Endothelial cell of umbilical vein (primary cell): ENCODE results near the gene KCNK15. TPM values are rescaled to one million over a fixed set of nuclear protein-coding genes. Genes with fewer than 3 reads are reported as not detected.

Source experiments
- BruUV-seq: library from RNA; stranded (reverse); fragments of 400-500 nt; replicated peaks from 2 replicates; lab custom pipeline; 2021; lab: Mats Ljungman, UMichigan
- CTCF ChIA-PET: fragments of 300-600, 350-600 bp; sonication (Branson Sonifier 250); formaldehyde crosslinking; loops from one replicate; lab custom pipeline; 2021; ENCODE audit warnings: antibody characterized with exemption, inconsistent platforms; lab: Charles Lee
- POLR2A ChIA-PET: fragments of 300-600, 350-600 bp; sonication (Branson Sonifier 250); formaldehyde crosslinking; loops from one replicate; lab custom pipeline; 2021; ENCODE audit warnings: antibody characterized with exemption, inconsistent platforms; lab: Charles Lee
- DNase-seq: peaks from one replicate; pipeline ENCODE4 v3.0.0-alpha.2; 2011; ENCODE audit warnings: low read depth, low spot score
- FAIRE-seq: peaks from 2 replicates; lab custom pipeline; 2011; peaks lifted over from hg19 to GRCh38; lab: Jason Lieb, UNC
- H2AFZ ChIP-seq: 2 replicates; pipeline ENCODE4 v1.6.0; 2012; ENCODE audit warnings: low read depth, low read length, control low read depth, inconsistent platforms
- H3K27ac ChIP-seq: 2 replicates; pipeline ENCODE4 v1.5.1; 2011; ENCODE audit warnings: low read depth, mild to moderate bottlenecking, control low read depth, low read length, moderate library complexity; ENCODE audit not compliant: insufficient read depth
- H3K27me3 ChIP-seq, 2 experiments: 2 replicates each; pipeline versions ENCODE4 v1.6.0 to v1.6.1; 2011; ENCODE audit warnings: low read length in 2 of 2, mixed read lengths in 1 of 2; ENCODE audit not compliant: control insufficient read depth in 2 of 2, insufficient read depth in 2 of 2
- H3K36me3 ChIP-seq, 2 experiments: 2 replicates in 1 of 2; 3 replicates in 1 of 2; pipeline ENCODE4 v1.5.1; 2011; ENCODE audit warnings: low read length in 2 of 2, mild to moderate bottlenecking in 1 of 2, moderate library complexity in 1 of 2; ENCODE audit not compliant: control insufficient read depth in 2 of 2, insufficient read depth in 2 of 2; ENCODE audit errors: extremely low read depth in 1 of 2
- H3K4me1 ChIP-seq: 3 replicates; pipeline ENCODE4 v1.5.1; 2011; ENCODE audit warnings: mild to moderate bottlenecking, low read length; ENCODE audit not compliant: control insufficient read depth, insufficient read depth; ENCODE audit errors: extremely low read depth
- H3K4me2 ChIP-seq: 2 replicates; pipeline ENCODE4 v1.6.1; 2011; ENCODE audit warnings: low read length, control low read depth, mixed read lengths; ENCODE audit not compliant: insufficient read depth
- H3K4me3 ChIP-seq, 3 experiments: fragments of 200-600 bp in 1 of 3; sonication (generic), shearing (Covaris generic) in 1 of 3; replicated peaks in 1 of 3; 2 replicates each; pipeline ENCODE4 v1.5.1; 2011 to 2016; ENCODE audit warnings: control low read depth in 3 of 3, low read length in 3 of 3, mild to moderate bottlenecking in 2 of 3, inconsistent platforms in 1 of 3, low read depth in 1 of 3, moderate library complexity in 1 of 3; ENCODE audit not compliant: insufficient read depth in 1 of 3
- H3K79me2 ChIP-seq: 2 replicates; pipeline ENCODE4 v1.6.0; 2012; ENCODE audit warnings: low read length, inconsistent platforms; ENCODE audit not compliant: control insufficient read depth, insufficient read depth
- H3K9ac ChIP-seq: replicated peaks from 2 replicates; pipeline ENCODE3; 2011; ENCODE audit warnings: low read length, control low read depth; ENCODE audit not compliant: insufficient read depth; ENCODE audit errors: extremely low read depth
- H3K9me1 ChIP-seq: replicated peaks from 3 replicates; pipeline ENCODE4 v1.6.0; 2011; ENCODE audit warnings: mild to moderate bottlenecking, low read length; ENCODE audit not compliant: control insufficient read depth, insufficient read depth; ENCODE audit errors: extremely low read depth
- H3K9me3 ChIP-seq: replicated peaks from 2 replicates; pipeline ENCODE4 v1.5.1; 2012; ENCODE audit warnings: low read length, inconsistent platforms; ENCODE audit not compliant: control insufficient read depth, insufficient read depth
- H4K20me1 ChIP-seq: replicated peaks from 2 replicates; pipeline ENCODE3; 2011; ENCODE audit warnings: mild to moderate bottlenecking, low read length; ENCODE audit not compliant: control insufficient read depth, insufficient read depth; ENCODE audit errors: extremely low read depth
- GATA2 ChIP-seq: IDR thresholded peaks from 2 replicates; pipeline ENCODE4 v1.7.0; 2011; ENCODE audit warnings: low read depth, mild to moderate bottlenecking, moderate library complexity, mixed read lengths, low read length; ENCODE audit not compliant: insufficient read length, insufficient read depth
- JUN ChIP-seq: IDR thresholded peaks from 2 replicates; pipeline ENCODE4 v1.6.1; 2011; ENCODE audit warnings: borderline replicate concordance, low read depth; ENCODE audit not compliant: insufficient read length, insufficient read depth
- POLR2AphosphoS5 ChIP-seq: IDR thresholded peaks from 2 replicates; pipeline ENCODE4 v1.6.1; 2012; ENCODE audit warnings: low read depth, mild to moderate bottlenecking, control low read depth, low read length, moderate library complexity; ENCODE audit not compliant: insufficient read depth
- dilution Hi-C: fragments of 300-500 bp; cut with MboI; formaldehyde crosslinking; loops from one replicate; pipeline ENCODE4 v1.15.0; 2019; ENCODE audit warnings: low sequenced_read_pairs; ENCODE audit not compliant: extremely low pct_ligation_motif_present
- intact Hi-C: fragments of 100-400 bp; cut with micrococcal nuclease; formaldehyde crosslinking; loops from one replicate; pipeline ENCODE4 v1.10.0; 2022
- polyA plus RNA-seq, 4 experiments: library from polyadenylated mRNA; depleted of rRNA in 3 of 4; stranded (reverse) in 3 of 4; unstranded in 1 of 4; fragments of >200 nt; gene quantifications; 2 replicates each; pipeline versions ENCODE4 v1.2.1 to v1.2.3, GENCODE V29; 2011 to 2012; ENCODE audit warnings: missing spikeins in 1 of 4
- total RNA-seq: library from RNA; stranded (reverse); gene quantifications from 2 replicates; pipeline ENCODE4 v1.2.3, GENCODE V29; 2021
- TF ChIP-seq, protein P1 (sequence below), 2 donors: IDR thresholded peaks; 1 replicate in 1 of 2; 2 replicates in 1 of 2; pipeline ENCODE4 v1.5.1; 2011; ENCODE audit warnings: low read length in 2 of 2, mild to moderate bottlenecking in 2 of 2, moderate library complexity in 2 of 2, control low read depth in 1 of 2, inconsistent platforms in 1 of 2, low read depth in 1 of 2; ENCODE audit not compliant: insufficient read depth in 1 of 2; ENCODE audit errors: extremely low read depth in 1 of 2

The KCNK15 gene
- total and polyA plus RNA-seq, 2 donors (not counting 3 experiments of a cell fraction or from before 2014, with no cell fraction given) = 0.06 TPM; not detected in 1

DNA sequence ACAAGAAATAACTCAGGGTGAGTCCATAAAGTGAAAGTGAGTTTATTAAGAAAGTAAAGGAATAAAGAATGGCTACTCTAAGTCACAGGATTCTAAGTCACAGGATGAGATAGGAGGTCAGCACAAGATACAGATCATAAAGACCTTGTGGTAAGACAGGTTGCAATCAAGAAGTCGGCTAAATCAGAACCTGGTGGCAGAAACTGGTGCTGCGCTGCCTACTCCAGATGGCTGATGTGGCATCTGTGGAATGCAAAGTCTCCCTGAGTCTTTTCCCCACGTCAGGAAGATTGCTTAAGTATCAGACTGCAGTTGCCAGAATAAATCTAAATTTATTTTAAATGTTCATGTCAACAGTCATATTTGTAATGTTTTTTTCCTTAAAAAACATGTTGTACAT lies 10.7 kb upstream of the KCNK15 start:
- Histone ChIP-seq H3K36me3 (no peaks in the 10 kb centered on the region), H3K4me1 (peaks cover 1% of the 10 kb centered on the region), H4K20me1 (no peaks in the 10 kb centered on the region), H3K9me3 (no peaks in the 10 kb centered on the region), H3K27me3 (no peaks in the 10 kb centered on the region), H3K9me1 (no peaks in the 10 kb centered on the region), H3K9ac (no peak overlapping the region), H2AFZ (no peak overlapping the region), H3K4me3 (no peak overlapping the region), H3K27ac (no peak overlapping the region), H3K79me2 (no peaks in the 10 kb centered on the region), H3K4me2 (no peak overlapping the region)
- ChIA-PET POLR2A (no interaction called here), CTCF (interaction anchor here (1.1 to 7.5 kb wide), 2 partner anchors 51 to 90 kb away, joined by 3 to 310 read pairs; no protein-coding TSS in a partner anchor)
- DNase-seq (no peak), FAIRE-seq (no peak)
- intact Hi-C loops = loop anchor here (5.0 to 10.0 kb wide), 3 partner anchors 200 to 348 kb away; partner anchors contain the start of gene TTPAL
- dilution Hi-C loops = no loop called here
- TF ChIP-seq, protein P1, sequence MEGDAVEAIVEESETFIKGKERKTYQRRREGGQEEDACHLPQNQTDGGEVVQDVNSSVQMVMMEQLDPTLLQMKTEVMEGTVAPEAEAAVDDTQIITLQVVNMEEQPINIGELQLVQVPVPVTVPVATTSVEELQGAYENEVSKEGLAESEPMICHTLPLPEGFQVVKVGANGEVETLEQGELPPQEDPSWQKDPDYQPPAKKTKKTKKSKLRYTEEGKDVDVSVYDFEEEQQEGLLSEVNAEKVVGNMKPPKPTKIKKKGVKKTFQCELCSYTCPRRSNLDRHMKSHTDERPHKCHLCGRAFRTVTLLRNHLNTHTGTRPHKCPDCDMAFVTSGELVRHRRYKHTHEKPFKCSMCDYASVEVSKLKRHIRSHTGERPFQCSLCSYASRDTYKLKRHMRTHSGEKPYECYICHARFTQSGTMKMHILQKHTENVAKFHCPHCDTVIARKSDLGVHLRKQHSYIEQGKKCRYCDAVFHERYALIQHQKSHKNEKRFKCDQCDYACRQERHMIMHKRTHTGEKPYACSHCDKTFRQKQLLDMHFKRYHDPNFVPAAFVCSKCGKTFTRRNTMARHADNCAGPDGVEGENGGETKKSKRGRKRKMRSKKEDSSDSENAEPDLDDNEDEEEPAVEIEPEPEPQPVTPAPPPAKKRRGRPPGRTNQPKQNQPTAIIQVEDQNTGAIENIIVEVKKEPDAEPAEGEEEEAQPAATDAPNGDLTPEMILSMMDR (IDR thresholded peaks at IDR 0.05; ENCODE audit: extremely low read depth in 1 of 2, insufficient read depth in 1 of 2, low read depth in 1 of 2, low read length in 2 of 2) = peak; percentile 4 to 7
- TF ChIP-seq POLR2AphosphoS5 (no peak), GATA2 (no peak)
- no TSS peak for BruUV-seq

DNA sequence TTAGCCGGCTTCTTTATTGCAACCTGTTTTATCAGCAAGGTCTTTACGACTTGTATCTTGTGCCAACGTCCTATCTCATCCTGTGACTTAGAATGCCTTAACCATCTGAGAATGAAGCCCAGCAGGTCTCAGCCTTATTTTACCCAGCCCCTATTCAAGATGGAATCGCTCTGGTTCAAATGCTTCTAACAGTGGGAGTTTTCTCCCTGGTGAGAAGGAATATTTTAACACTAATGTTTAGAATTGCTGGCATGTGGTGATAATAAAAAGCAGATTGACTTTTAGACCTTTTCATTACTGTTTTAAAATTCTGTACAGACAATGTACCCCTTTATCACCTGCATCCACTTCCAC lies 9.9 kb upstream of the KCNK15 start:
- CTCF ChIA-PET = interaction anchor here (1.1 to 7.5 kb wide), 2 partner anchors 52 to 91 kb away, joined by 3 to 310 read pairs; no protein-coding TSS in a partner anchor
- Histone ChIP-seq H4K20me1 (no peaks in the 10 kb centered on the region), H3K27me3 (no peaks in the 10 kb centered on the region), H3K4me3 (no peak overlapping the region), H3K27ac (no peak overlapping the region), H3K9me3 (no peaks in the 10 kb centered on the region), H2AFZ (peak overlapping the region; percentile 91), H3K9me1 (no peaks in the 10 kb centered on the region), H3K79me2 (no peaks in the 10 kb centered on the region), H3K36me3 (no peaks in the 10 kb centered on the region), H3K4me2 (peak overlapping the region; percentile 8), H3K9ac (no peak overlapping the region), H3K4me1 (no peaks in the 10 kb centered on the region)
- no peak for DNase-seq
- intact Hi-C loops = loop anchor here (10.0 kb wide), 2 partner anchors 201 to 261 kb away; partner anchors contain the start of gene TTPAL
- dilution Hi-C loops = no loop called here
- BruUV-seq = no TSS peak
- POLR2A ChIA-PET = no interaction called here
- TF ChIP-seq GATA2 = no peak
- no peak for TF ChIP-seq JUN
- no peak for FAIRE-seq
